K562 treated with DMSO at 1 percent for 24 hours (cell line): ENCODE data around the gene MS4A8. TPM values are rescaled to one million over a fixed set of nuclear protein-coding genes. Genes with fewer than 3 reads are reported as not detected.

ENCODE experiments used
- total RNA-seq: library from RNA; unstranded; fragments of 300-600 nt; gene quantifications from 2 replicates; pipeline ENCODE4 v1.2.3, GENCODE V29; 2022; ENCODE audit warnings: low read depth; ENCODE audit not compliant: insufficient read depth

The MS4A8 gene, protein sequence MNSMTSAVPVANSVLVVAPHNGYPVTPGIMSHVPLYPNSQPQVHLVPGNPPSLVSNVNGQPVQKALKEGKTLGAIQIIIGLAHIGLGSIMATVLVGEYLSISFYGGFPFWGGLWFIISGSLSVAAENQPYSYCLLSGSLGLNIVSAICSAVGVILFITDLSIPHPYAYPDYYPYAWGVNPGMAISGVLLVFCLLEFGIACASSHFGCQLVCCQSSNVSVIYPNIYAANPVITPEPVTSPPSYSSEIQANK
- not detected in 2 replicates for total RNA-seq

DNA sequence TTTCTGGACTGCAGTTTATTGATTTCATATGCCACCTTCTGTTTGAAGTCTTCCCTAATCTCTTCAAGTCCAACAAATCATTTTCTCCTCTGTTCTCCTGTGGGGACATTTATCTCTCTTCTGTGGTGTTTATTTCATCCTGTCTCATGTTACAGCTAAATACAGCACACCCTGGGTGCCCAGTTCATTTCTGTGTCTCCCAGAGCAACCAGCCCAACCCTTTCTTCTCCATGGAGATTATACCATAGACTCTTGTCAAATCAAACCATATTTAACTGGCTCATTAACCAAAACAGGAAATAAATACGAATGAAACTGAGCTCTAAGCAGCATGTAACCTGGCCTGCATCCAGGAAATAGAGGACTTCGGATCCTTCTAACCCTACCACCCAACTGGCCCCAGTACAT lies at the start of gene MS4A8:
MS4A8 (plus strand) TSS at position 329 of the 408 bp plus-strand sequence. CDS start 1,249 bp downstream, outside the sequence.

DNA sequence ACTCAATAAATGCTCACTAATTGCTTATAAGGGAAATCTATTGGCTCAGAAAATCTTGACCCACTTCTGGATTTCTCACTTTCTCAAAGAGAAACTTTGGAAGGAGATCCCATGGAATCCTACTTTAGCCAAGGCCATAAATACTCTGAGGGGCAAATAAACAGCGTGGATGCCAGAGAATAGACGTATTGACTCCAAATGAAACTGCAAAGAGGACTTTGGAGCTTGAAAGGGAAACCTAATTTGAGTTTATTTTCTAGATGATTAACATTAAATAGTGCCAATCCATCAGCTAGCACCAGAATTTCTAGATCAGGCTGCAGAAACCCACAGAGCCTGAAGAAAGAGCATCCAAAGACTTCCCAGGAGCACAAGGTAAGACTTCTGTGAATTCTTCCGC lies 25.0 kb downstream of the MS4A8 start, which contains the start of gene MS4A18:
MS4A18 (plus strand) TSS at position 301 of the 400 bp plus-strand sequence.

DNA sequence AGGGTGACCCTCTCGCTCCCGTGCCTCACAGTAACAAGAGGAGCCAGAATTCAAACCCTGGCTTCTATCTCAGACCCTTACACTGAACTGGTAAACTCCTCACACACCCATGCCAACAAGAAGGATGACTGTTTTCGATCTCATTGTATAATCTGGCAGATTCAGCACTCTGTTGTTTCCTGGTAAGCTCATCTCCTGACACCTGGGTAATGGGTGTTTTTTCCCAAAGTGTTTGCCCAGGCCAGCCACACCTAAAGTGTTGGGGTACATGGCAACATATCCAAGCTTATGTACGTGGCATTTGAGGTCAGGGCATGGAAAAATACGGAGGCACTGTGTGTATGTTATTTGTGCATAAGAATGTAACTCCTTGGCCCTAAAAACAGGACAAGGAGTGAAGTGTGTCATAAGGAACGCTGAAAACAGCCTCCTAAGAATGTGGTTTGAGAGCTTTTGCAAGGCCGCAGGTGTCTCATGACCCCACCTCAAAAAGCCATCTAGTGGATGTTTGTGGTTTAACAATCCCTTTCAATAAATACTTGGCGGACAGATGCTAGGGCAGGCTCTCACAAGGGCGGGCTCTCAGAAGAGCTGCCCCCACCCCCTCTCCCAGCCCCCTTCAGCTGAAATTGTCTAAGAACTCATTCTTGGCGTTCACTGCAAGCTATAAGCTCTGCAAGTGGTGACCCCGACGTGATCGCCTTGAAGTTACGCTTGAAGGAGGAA lies 57.1 kb downstream of the MS4A8 start, which contains the start of gene MS4A15:
MS4A15 (plus strand) TSS at position 561 of the 726 bp plus-strand sequence. CDS start 6,867 bp downstream, outside the sequence.

Other genes with a start within 250 kb of the MS4A8 start
- not detected in 2 replicates for gene MS4A1, start 243.8 kb upstream of the MS4A8 start, total RNA-seq
- not detected in 2 replicates for gene MS4A12, start 206.8 kb upstream of the MS4A8 start, total RNA-seq
- not detected in 2 replicates for gene MS4A13, start 184.2 kb upstream of the MS4A8 start, total RNA-seq
- gene MS4A18, start 25.1 kb downstream of the MS4A8 start, total RNA-seq: not detected in 2 replicates
- not detected in 2 replicates for gene MS4A15, start 57.3 kb downstream of the MS4A8 start, total RNA-seq
- not detected in 2 replicates for gene MS4A10, start 85.7 kb downstream of the MS4A8 start, total RNA-seq
- 36.5 and 39.2 TPM in 2 replicates for gene CCDC86, start 142.5 kb downstream of the MS4A8 start, total RNA-seq
- 7.4 and 11.7 TPM in 2 replicates for gene PTGDR2, start 156.3 kb downstream of the MS4A8 start, total RNA-seq
- gene ZP1, start 167.9 kb downstream of the MS4A8 start, total RNA-seq: not detected in 2 replicates
- 149 and 150 TPM in 2 replicates for gene PRPF19, start 207.0 kb downstream of the MS4A8 start, total RNA-seq
- gene TMEM109, start 214.5 kb downstream of the MS4A8 start, total RNA-seq: 57.3 and 61.1 TPM in 2 replicates
- 0.78 and 6.6 TPM in 2 replicates for gene TMEM132A, start 224.8 kb downstream of the MS4A8 start, total RNA-seq